Rectal smooth muscle tissue (tissue), 1 donor: ENCODE results near the gene CAPN13.

Experiments used
- H3K27ac ChIP-seq: one replicate; pipeline ENCODE4 v1.7.0; 2013; ENCODE audit warnings: low read depth, low read length, inconsistent platforms
- H3K27me3 ChIP-seq: one replicate; pipeline ENCODE4 v1.7.0; 2013; ENCODE audit warnings: low read length; ENCODE audit not compliant: control insufficient read depth, insufficient read depth
- H3K36me3 ChIP-seq: one replicate; pipeline ENCODE4 v1.7.0; 2013; ENCODE audit warnings: low read length; ENCODE audit not compliant: control insufficient read depth, insufficient read depth
- H3K4me1 ChIP-seq: one replicate; pipeline ENCODE4 v1.7.0; 2013; ENCODE audit warnings: low read length; ENCODE audit not compliant: control insufficient read depth, insufficient read depth
- H3K4me3 ChIP-seq: one replicate; pipeline ENCODE4 v1.7.0; 2013; ENCODE audit warnings: low read length
- H3K9ac ChIP-seq: one replicate; pipeline ENCODE4 v1.7.0; 2013; ENCODE audit warnings: low read length

The CAPN13 gene

DNA sequence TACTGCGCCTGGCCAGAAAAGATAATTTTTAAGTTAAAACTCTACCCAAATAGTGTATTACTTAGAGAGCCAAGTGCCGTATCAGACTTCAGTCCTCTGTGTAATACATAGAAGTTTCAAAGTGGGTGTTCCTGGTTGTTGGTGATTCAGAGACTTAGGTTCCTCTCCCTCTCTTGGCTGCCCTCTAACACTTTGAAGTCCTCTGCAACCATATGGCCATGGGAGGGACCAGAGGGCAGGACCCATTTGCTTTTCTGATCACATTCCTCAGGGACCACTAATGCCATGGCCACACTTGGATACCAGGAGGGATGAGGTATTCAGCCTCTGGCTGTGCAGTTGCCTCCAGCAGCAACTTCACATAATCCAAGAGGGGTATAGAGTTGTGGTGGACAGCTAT is 131.5 kb downstream of the CAPN13 start:
- Histone ChIP-seq H3K36me3 (no peaks in the 10 kb centered on the region), H3K27ac (no peak overlapping the region), H3K4me1 (no peaks in the 10 kb centered on the region), H3K9ac (no peak overlapping the region), H3K27me3 (peaks cover 2% of the 10 kb centered on the region), H3K4me3 (no peak overlapping the region)

DNA sequence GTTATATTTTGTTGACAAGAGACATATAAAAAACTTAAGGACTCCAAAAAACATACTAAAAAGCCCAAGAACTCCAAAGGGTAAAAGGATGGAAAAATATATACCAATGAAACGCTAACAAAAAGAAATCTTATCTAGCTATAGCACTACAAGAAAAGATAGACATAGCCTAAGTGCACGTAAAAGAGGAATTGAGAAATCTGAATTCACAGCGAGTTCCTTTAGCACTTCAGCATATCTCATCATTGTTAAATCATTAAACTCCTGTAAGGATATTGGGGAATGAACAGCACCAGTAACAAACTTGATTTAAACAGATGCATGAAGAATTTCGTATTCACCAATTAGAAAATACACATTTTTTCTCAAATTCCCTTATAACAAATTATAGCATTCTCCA is 134.1 kb downstream of the CAPN13 start:
- Histone ChIP-seq H3K36me3 (no peaks in the 10 kb centered on the region), H3K4me3 (no peak overlapping the region), H3K27ac (no peak overlapping the region), H3K9ac (no peak overlapping the region), H3K4me1 (no peaks in the 10 kb centered on the region), H3K27me3 (no peaks in the 10 kb centered on the region)
